Neuron (in vitro differentiated cells): ENCODE data around the gene NET1.

Experiments used
- H2AFZ ChIP-seq: one replicate; pipeline ENCODE4 v1.6.1; 2013; ENCODE audit warnings: low read depth, mild to moderate bottlenecking, inconsistent platforms, low read length, moderate library complexity
- H3K27me3 ChIP-seq: one replicate; pipeline ENCODE4 v1.6.1; 2013; ENCODE audit warnings: low read length; ENCODE audit not compliant: insufficient read depth
- H3K36me3 ChIP-seq: one replicate; pipeline ENCODE4 v1.6.1; 2013; ENCODE audit warnings: low read length; ENCODE audit not compliant: insufficient read depth
- H3K4me1 ChIP-seq: one replicate; pipeline ENCODE4 v1.6.1; 2013; ENCODE audit warnings: low read length; ENCODE audit not compliant: insufficient read depth
- H3K4me3 ChIP-seq: 2 replicates; pipeline ENCODE4 v1.5.1; 2013; ENCODE audit warnings: mild to moderate bottlenecking, low read length, moderate library complexity
- H3K9me3 ChIP-seq: one replicate; pipeline ENCODE4 v1.6.1; 2013; ENCODE audit warnings: low read length

Gene NET1

DNA sequence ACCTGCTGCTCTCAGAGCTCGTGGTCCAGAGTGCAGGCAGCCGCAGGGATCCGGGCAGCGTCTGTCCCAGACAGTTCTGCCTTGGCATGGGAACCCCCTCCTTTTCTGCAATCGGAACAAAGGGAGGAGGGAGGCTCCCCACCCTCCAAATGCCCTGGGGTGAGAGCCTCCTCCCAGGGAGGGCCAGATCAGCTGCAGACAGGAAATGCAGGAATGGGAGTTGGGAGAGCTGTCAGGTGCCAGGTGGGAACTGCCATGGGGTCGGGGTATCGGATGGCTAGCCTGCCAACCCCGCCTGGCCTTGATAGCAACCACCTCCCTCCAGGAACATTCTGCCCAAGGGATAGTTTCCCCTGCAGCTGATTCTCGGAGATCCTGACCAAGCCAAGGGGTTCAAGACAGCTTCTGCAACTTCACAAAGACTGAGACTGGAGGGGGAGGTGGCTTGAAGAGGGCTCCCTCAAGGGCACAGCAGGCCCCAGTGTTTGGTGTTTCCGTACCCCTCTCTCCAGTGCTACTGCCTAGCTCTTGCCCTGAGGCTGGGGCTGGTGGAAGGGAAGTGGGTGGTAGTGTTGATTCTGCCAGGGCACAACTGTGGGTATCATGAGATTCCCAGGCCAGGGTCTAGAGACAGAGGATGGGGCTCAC, 87.3 kb downstream of the NET1 start, which contains the start of gene CALML5:
TSS of gene CALML5 (minus strand) at position 78 of the 648 bp plus-strand sequence. CDS start 132 bp downstream, outside the sequence.
- H2AFZ ChIP-seq: no peak within 1 kb of the TSS
- no peak within 1 kb of the TSS for H3K4me3 ChIP-seq
- H3K9me3 ChIP-seq: no peaks in the 10 kb centered on the region
- peaks cover 7% of the 10 kb centered on the region for H3K27me3 ChIP-seq
- no peaks in the 10 kb centered on the region for H3K4me1 ChIP-seq
- H3K36me3 ChIP-seq: no peaks in the 10 kb centered on the region

DNA sequence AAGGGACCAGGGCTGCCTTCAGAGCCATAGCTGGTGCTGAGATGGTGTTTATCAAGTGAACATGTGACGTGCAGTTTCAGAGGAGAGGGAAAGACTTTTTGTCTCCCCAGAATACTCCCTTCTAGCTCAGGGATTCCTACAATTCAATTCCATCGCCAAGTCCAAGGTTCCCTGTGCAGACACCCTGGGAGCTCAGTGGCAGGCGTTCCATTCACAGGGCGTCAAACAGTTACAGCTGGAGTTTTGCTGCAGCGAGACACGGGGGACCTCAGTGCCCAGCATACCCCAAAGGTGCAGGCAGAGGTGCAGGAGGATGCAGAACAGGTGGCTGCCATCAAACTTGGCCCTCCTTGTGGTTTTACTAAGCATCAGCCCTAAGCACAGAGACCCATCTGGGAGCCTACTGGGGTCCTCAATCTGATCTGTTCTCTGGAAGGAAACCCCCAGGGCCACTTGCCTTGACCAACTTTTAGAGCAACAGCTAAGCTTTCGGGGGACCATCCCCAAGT, 87.9 kb downstream of the NET1 start:
- H3K9me3 ChIP-seq: no peaks in the 10 kb centered on the region
- H3K4me1 ChIP-seq: no peaks in the 10 kb centered on the region
- no peaks in the 10 kb centered on the region for H3K36me3 ChIP-seq
- H2AFZ ChIP-seq: no peak overlapping the region
- H3K4me3 ChIP-seq: no peak overlapping the region
- peaks cover 7% of the 10 kb centered on the region for H3K27me3 ChIP-seq

DNA sequence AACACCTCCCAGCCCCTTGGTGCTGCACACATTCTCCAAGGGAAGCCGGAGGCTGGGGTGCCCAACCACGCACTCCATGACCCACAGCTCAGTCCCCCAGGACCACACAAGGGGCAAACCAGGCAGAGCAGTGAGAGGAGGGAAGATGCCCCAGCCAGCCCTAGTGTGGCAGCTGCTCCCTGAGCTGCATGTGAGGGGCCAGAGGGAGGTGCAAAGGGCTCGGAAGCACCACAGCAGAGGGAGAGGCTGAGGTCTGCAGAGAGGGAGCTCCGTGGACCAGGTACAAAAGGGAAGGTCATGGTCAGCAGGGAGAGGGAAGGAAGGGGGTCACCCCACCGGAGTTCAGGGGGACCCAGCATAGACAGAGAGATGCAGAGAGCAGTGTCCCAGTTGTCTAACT, 88.6 kb downstream of the NET1 start:
- Histone ChIP-seq H3K4me3 (no peak overlapping the region), H3K27me3 (peaks cover 7% of the 10 kb centered on the region), H2AFZ (no peak overlapping the region), H3K9me3 (no peaks in the 10 kb centered on the region), H3K36me3 (no peaks in the 10 kb centered on the region), H3K4me1 (no peaks in the 10 kb centered on the region)

DNA sequence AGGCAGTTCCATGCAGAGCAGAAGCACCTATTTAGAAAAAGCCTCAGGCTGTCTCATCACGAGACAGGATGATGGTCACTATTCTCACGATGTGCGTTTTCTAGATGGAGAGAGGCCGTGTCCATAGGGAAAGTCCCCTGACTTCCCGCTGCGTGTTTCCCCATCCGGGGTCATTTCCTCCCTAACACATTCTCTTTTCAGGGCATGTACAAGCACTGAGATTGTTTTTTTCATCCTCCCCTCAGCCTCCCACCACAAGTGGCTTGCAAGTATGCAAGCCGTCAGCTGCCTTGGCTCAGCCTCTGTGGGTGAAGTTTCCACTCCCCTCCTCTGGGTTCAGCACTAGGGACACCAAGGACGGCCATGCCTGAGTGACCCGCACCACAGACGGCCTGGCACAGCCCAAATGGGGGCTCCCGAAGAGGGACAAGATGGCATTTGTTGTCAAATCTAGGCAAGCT, 89.7 kb downstream of the NET1 start:
- H3K4me3 ChIP-seq: no peak overlapping the region
- H2AFZ ChIP-seq: no peak overlapping the region
- H3K36me3 ChIP-seq: no peaks in the 10 kb centered on the region
- no peaks in the 10 kb centered on the region for H3K4me1 ChIP-seq
- no peaks in the 10 kb centered on the region for H3K9me3 ChIP-seq
- H3K27me3 ChIP-seq: peaks cover 15% of the 10 kb centered on the region

DNA sequence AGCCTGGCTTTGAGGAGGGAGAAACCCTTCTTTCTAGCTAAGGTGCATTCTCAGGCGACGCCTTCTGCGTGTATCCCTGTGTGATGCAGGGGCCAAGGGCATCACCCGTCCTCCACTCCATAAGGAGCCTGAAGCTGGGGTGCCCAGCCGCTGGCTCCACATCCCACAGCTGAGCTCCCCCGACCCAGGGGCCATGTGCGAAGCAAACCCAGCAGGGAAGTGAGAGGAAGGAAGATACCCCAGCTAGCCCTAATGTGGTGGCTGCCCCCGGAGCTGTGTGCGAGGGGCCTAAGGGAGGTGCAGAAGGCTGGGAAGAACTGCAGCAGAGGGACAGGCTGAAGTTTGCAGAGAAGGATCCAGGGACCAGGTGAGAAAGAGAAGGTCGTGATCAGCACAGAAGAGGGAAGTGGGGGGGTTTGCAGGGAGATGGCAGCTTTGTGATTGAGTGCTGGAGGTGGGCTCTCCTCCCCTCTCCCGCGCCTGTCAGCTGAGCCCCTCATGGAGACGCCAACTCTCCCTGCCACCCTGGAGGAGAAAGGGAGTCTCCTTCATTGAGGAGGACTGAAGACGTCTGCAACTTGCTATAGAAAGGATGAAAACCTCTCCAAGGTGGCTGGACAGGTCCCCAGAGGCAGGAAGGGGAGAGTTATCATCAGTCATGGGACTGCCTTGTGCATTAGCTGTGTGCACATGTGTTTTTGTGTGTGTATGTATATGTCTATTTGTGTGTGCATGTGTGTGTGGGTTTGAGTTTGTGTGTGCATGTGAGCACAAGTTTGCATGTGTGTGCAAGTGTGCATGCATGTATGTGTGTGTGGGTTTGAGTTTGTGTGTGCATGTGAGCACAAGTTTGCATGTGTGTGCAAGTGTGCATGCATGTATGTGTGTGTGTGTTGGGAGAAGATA, 90.5 kb downstream of the NET1 start:
- Histone ChIP-seq H3K36me3 (no peaks in the 10 kb centered on the region), H2AFZ (no peak overlapping the region), H3K9me3 (no peaks in the 10 kb centered on the region), H3K4me1 (no peaks in the 10 kb centered on the region), H3K27me3 (peaks cover 17% of the 10 kb centered on the region), H3K4me3 (no peak overlapping the region)

DNA sequence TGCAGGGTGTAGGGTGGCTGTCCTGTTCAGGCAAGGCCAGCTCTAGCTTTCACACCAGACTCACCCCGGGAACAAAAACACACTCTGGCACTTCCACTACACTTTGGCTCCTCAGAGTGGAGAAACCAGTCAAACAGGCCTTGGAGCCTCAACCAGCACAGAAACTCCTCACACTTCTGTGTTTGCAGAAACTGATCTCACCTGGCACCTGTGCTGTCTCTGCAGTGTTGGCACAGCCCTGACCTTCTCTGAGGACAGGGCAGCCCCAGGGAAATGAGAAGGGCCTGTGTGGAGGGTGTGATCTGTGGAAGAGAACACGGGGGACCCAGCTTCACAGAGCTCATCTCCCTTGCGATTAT, 91.1 kb downstream of the NET1 start:
- H3K36me3 ChIP-seq: no peaks in the 10 kb centered on the region
- H3K9me3 ChIP-seq: no peaks in the 10 kb centered on the region
- H2AFZ ChIP-seq: no peak overlapping the region
- H3K4me3 ChIP-seq: no peak overlapping the region
- no peaks in the 10 kb centered on the region for H3K4me1 ChIP-seq
- H3K27me3 ChIP-seq: peaks cover 18% of the 10 kb centered on the region

DNA sequence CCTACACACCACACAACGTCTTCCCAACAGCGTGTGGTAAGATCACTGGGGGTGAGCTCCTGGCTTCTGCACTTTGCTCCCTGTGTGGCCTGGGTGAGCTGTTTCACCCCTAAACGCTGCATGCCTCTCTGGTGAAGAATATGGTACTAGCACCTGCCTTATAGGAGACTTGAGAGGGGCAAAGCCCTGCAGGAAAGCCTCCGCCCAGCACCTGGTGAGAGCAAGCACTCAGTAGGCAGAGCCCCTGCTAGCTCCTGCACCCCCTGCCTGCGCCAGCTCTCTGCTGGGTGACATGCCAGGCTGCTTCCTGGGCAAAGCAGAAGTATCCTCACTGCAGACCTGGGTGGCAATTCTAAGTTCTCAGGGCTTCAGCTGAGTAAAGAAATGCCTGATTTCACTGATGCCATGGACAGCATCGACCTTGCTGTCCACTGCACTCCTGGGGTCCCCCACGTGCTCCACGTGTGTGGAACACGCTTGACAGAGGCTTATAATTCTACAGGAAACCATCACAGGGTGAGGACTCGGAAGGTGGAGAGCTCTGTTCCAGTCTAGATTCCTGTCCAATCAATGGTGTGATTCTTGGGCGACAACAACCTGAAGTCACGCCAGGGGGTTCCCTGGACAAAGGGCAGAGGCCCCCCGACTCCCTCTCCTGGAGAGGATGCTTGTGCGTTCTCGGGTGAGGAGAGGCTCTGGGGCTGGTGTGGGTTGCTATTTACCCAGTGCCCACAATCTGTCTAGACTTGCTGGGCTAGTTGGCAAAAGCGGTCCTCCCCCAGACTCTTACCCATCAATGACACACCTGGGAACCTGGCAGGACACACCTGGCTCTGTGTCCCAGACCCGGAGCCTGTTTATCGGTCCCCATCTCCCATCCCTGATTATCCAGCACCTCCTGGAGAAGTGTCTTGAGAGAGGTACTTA, 92.1 kb downstream of the NET1 start:
- no peaks in the 10 kb centered on the region for H3K4me1 ChIP-seq
- peaks cover 18% of the 10 kb centered on the region for H3K27me3 ChIP-seq
- H2AFZ ChIP-seq: no peak overlapping the region
- H3K4me3 ChIP-seq: no peak overlapping the region
- no peaks in the 10 kb centered on the region for H3K9me3 ChIP-seq
- H3K36me3 ChIP-seq: no peaks in the 10 kb centered on the region

DNA sequence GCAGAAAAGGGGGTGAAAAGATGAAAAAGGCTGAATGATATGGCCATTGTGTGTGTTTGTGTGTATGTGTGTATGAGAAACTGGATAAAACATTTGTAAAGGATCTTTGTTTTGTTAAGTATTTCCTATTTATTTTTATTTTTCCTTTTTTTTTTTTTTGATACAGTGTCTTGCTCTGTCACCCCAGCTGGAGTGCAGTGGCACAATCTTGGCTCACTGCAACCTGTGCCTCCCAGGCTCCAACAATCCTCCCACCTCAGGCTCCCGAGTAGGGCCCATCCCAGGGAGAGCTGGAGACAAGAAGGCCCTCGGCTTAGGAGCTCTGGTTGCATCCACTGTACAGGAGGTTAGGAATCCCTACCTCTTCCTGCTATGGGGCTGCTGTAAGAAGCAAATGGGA, 93.9 kb downstream of the NET1 start:
- Histone ChIP-seq H3K4me1 (no peaks in the 10 kb centered on the region), H2AFZ (no peak overlapping the region), H3K36me3 (no peaks in the 10 kb centered on the region), H3K27me3 (peaks cover 15% of the 10 kb centered on the region), H3K4me3 (no peak overlapping the region), H3K9me3 (no peaks in the 10 kb centered on the region)

DNA sequence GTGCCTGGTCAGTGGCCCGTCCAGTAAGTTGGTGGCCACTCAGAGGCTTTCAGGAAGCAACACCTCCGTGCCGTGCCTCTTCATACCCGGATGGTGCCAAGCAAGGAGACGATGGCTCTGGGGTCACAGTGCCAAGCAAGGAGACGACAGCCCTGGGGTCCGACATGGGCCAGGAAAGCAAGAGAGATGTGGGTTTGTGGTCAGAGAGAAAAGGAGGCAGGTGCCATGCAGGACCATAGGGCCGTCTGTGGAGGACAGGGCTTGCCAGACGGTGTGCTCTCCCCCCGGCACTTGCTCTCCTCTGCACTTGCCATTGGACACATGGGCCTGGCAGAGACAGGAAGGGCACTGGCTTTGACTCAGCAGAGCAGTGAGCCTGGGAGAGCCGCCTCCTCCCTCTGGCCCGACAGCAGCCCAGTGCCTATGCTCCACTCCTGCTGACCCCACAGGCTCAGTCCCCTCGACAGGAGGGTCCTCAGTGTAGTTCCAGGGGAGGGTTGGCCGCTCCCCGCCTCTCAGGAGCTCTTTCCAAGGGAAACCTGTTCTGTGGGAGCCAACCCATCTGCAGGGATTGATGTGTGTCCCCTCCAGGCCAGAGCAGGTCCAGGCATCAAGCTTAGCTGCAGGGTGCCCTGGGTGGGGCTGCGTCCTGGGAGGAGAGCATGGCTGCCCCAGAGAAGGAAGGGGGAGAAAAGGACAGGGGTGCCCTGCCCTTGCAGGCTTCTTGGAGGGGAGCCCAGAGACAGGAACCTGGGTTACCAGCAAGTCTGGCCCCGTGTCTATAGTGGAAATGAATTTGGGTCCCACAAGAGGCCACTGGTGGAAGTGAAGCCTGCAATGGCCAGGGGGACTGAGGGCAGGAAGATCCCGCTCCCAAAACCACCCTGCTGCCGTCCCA, 94.6 kb downstream of the NET1 start:
- Histone ChIP-seq H3K4me3 (no peak overlapping the region), H3K27me3 (peaks cover 15% of the 10 kb centered on the region), H3K36me3 (no peaks in the 10 kb centered on the region), H3K4me1 (no peaks in the 10 kb centered on the region), H3K9me3 (no peaks in the 10 kb centered on the region), H2AFZ (no peak overlapping the region)

DNA sequence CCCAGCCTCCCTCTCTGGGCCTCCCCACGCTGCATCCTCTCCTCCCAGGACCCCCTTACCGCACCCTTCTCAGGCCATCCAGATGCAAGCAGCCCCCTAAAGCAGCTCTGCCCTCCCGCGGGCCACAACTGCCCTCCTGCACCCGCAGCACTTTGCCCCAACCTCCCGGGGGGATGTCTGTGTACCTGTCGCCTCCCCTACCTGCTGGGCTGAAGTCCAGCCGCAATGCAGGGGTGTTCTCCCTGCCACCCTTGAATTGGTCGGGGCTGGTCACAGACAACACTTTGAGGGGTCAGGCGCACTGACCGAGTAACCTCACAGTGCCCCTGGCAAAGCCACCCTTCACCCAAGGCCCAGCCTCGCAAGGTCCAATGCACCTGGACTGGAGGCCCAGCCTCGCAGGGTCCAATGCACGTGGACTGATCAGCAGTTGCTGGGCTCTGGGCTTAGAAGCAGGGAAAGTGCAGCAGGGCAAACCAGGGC, 95.3 kb downstream of the NET1 start:
- H3K4me1 ChIP-seq: peaks cover 5% of the 10 kb centered on the region

DNA sequence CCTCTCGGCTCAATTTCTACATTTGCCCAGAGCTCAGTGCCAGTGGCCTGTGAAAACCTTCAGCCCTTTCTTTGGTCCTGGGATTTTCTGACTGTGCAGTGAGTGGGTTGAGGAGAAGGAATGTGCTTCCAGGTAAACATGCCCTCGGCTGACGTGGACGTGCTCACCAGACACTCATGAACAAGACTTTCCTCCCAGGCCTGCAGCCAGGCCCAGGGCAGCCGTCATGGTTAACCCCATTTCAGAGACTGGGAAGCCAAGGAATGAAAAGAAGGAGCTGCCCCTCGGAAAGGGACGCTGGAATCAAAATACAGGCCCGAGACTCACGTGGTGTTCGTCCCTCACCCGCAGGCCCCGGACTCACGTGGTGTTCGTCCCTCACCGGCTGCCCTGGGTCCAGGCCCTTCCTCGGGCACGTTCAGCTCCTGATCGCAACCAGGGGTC, 95.8 kb downstream of the NET1 start:
- Histone ChIP-seq H3K36me3 (no peaks in the 10 kb centered on the region), H3K27me3 (peaks cover 11% of the 10 kb centered on the region), H3K9me3 (no peaks in the 10 kb centered on the region), H3K4me1 (peaks cover 10% of the 10 kb centered on the region), H3K4me3 (no peak overlapping the region), H2AFZ (no peak overlapping the region)

More for the DNA sequence above, 95.3 kb downstream of the NET1 start:
- no peak overlapping the region for H2AFZ ChIP-seq
- H3K36me3 ChIP-seq: no peaks in the 10 kb centered on the region
- no peaks in the 10 kb centered on the region for H3K9me3 ChIP-seq
- no peak overlapping the region for H3K4me3 ChIP-seq
- H3K27me3 ChIP-seq: peaks cover 11% of the 10 kb centered on the region
